Adipose tissue (tissue), 3 donors: ENCODE data around the gene FITM1. TPM values are rescaled to one million over a fixed set of nuclear protein-coding genes. Genes with fewer than 3 reads are reported as not detected.

Experiments
- H3K27ac ChIP-seq: one replicate; pipeline ENCODE4 v1.5.1; 2013; ENCODE audit warnings: low read depth, low read length
- WGBS, 3 donors: extraction: QIAGEN DNeasy Blood & Tissue Kit; methylation state at CpG; one replicate each; pipeline ENCODE4 v1.1.7; 2013; 5-methylcytosine and 5-hydroxymethylcytosine counted together
- polyA plus RNA-seq, 3 donors: library from polyadenylated mRNA; stranded (reverse); fragments of 200-250 nt; gene quantifications; one replicate each; pipeline ENCODE4 v1.2.3, GENCODE V29; 2013
- donor health status: healthy with polysubstance abuse.
- donor health status: Bipolar disorder and iron deficiency.
- donor health status: healthy.

Gene FITM1, protein sequence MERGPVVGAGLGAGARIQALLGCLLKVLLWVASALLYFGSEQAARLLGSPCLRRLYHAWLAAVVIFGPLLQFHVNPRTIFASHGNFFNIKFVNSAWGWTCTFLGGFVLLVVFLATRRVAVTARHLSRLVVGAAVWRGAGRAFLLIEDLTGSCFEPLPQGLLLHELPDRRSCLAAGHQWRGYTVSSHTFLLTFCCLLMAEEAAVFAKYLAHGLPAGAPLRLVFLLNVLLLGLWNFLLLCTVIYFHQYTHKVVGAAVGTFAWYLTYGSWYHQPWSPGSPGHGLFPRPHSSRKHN
- polyA plus RNA-seq = 1 to 10 TPM in 1 of 3 donors, under 1 TPM in 1, not detected in 1; 0.61 to 4.6 TPM

DNA sequence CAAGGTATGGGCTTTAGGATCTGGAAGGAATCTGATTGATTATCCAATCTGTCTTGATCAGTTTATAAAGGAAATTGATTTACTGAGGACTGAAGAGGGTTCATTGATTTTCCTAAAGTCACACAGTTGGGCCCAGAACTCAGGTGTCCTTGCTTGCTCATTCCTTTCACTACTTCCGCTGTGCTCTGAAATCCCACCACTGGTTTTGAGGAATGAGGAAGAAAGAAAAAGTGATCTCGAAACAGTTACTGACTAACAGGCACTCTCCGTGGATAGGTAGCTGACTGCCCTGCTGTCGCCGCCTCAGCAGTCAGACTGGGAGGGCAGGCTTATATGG, at the start of gene FITM1:
Gene FITM1 (plus strand): TSS at position 280 of the 337 bp plus-strand sequence. CDS start 905 bp downstream, outside the sequence.
- no peak within 1 kb of the TSS for H3K27ac ChIP-seq
- WGBS, 3 donors = 82 to 92% (median 89%) methylated on average over 5 of the region's 5 CpGs

DNA sequence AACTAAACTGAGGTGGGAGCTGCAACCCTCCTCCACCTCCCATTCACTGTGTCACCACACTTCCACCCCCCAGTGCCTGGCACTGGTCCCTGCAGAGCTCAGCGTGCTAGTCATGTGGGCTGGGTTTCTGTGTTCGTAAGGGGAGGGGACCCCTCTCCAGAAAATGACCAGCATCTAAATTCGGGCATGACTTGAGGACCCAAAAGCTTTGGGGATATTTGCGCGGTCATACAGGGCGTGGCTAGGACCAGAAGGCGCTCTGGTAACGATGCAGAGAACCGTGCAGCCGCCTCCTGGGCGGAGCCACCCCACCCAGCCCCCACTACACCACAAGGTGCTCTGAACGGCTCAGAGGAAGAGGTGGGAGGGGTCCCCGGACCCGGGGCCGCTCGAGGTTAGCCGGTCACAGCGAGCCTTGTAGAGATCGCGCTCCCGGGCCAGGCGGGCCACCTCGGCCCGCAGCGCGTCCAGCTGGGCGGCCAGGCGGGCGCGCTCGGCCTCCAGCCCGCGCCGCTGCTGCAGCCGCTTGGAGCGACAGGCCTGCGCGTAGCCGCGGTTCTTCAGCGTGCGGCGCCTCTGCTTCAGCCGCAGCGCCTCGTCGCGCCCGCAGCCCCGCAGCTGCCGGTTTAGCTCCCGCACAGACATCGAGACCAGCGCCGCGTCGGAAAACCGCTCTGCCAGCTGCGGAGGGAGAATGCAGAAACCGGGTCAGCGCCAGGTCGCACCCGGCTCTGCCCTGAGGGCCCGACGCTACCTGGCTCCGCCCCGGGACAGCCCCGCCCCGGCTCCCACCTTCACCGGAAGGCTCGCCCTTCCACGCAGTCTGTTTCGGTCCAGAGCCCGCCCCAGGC, 49.3 kb upstream of the FITM1 start:
- WGBS, 3 donors = 0 to 1% (median 0%) methylated on average over 67 to 74 of the region's 74 CpGs
- H3K27ac ChIP-seq = no peak overlapping the region

DNA sequence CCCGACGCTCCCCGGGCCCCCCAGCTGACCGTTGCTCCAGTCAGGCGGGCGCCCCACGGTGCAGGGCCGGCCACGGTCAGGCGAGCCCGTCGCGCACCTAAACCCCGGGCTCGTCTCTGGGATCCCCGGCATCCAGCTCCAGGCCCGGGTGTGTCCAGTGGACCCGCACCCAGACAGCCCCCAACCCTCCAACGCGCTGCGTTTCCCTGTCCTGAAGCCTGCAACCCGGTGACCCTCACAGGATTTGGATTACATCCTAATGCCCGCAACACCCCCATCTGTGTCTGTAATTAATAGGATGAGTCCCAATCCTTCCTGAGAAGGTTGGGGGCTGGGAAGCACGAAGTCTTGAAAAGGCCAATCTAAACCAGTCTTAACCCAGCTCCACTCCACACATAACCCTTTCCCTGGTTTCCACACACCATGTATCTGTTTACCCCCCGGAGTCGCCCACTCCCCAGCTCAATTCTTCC, 48.7 kb upstream of the FITM1 start:
- WGBS, 3 donors = 20 to 24% (median 22%) methylated on average over 26 of the region's 26 CpGs

DNA sequence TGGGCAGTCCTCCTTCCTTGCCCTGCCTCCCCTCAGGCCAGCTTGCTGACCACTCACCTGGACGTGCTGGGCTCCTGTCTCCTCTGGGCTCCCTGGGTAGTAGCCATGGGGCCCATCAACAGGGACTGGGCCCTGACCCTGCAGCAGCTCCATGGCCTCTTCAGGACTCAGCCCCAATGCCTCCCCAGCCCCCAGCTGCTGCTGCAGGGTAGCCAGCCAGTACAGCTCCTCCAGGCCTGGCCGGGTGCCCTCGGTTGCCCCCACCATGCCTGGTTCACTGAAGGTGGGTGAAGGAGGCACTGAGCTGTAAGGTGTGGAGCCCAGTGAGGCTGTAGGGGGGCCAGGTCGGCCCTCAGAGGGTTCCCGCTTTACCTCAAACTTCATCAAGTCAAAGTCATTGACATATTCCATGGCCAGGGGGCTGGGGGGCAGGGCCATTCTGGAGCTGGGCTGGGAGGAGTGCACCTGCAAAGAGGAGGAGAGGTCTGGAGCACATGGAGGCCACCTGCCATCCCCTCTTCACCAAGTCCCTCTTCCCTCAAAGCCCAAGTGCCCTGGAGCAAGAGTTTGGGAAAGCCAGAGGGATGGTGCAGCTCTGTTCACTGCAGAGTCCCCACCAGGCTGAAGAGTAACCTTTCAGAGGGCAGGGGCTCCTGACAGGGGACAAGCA, 47.9 kb upstream of the FITM1 start:
- H3K27ac ChIP-seq = no peak overlapping the region

More for the DNA sequence above, 48.7 kb upstream of the FITM1 start:
- no peak overlapping the region for H3K27ac ChIP-seq

DNA sequence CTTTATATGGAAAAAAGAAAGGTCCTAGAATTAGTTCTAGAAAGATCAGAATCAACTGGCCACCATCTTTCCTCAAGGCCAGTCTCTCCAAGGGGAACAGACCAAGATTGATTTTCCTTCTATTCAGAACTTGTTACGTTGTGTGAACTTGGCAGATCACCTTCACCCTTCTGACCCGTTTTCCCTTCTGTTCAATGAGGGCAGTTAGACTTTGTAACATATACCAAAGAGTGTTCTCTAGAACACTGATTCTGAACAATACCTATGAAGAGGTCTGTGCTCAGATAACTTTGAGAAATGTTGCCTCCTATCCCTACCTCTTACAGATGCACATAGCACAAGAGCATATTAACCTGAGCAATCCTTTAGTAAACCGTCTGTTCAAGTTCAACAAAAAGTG, 47.0 kb upstream of the FITM1 start:
- 63 to 91% (median 89%) methylated on average over 3 of the region's 3 CpGs for WGBS, 3 donors
- no peak overlapping the region for H3K27ac ChIP-seq

More for the DNA sequence above, 47.9 kb upstream of the FITM1 start:
- WGBS, 3 donors = 92 to 96% (median 95%) methylated on average over 5 of the region's 5 CpGs

DNA sequence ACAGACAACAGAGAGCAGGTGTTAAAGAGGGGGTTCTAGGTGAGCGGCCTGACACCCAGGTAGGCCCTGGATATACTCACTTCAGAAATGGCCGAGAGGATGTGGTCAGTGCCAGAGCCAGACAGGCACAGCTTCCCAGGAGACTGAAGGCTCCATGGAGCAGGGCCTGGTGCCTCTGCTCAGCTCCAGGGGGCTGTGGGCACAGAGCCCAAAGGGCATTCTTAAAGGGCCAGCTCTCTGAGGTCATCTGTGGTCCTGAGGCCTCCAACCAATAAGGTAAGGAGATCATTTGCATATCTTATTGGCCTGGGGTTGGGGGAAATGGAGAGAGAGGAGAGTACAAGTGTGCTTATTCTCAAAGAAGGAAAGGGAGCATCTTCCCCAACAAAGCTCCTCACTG, 46.0 kb upstream of the FITM1 start:
- H3K27ac ChIP-seq = no peak overlapping the region
- WGBS, 3 donors = 94 to 100% (median 97%) methylated on average over 2 of the region's 2 CpGs

DNA sequence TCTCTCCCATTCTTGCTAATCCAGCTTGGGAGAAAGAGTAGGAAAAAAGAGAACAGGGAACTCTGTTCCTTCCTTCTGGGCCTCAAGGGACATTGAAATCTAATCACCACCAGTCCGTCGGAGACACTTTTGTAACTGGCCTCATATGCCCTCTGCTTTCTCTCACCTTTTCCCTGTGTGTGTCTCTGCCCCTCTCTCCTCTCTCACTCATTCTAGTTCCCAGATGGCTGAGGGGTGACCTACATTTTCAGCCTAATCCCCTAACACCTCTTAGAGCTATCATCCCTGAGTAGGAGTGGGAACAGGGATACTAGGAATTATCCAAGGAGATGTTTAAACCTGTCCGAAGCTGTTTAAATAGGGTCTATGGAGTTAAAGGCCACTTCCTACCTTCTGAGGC, 45.2 kb upstream of the FITM1 start:
- 78 to 95% (median 80%) methylated on average over 3 of the region's 3 CpGs for WGBS, 3 donors
- H3K27ac ChIP-seq = no peak overlapping the region

DNA sequence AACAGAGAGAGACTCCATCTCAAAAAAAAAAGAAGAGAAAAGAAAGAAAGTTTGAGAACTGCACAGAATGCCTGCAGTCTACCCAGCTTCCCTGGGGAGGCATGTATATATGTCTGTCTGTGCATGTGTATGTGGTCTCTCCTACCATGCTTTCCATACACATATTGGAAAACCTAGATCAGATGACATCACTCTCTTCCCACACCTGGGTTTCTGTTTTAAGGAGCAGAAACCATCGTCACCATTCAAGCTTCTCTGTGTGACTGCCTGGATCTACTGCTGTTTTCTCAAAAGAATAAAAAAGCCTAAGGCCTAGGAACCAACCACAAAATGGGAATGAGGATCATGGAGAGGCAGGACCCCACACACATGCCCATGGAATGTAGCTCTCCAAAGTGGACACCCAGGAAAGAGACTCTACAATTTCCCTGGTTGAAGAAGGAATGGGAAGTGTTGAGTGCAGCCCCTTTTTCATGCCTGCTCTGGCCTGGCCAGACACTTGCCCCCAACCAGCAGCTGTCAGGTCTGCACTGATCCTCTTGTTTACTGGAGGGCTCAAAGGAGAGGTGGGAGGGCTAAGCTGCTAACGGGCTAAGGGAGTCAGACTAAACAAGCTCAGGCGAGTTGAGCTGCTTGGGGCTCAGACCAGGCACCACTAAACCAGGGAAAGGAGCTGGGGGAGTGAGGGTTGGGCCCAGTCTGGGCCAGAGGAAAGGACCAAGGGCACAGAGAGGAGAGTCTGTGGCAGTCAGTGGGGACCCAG, 44.1 kb upstream of the FITM1 start:
- H3K27ac ChIP-seq = no peak overlapping the region
- WGBS, 3 donors = 86 to 91% (median 90%) methylated on average over 3 of the region's 3 CpGs

DNA sequence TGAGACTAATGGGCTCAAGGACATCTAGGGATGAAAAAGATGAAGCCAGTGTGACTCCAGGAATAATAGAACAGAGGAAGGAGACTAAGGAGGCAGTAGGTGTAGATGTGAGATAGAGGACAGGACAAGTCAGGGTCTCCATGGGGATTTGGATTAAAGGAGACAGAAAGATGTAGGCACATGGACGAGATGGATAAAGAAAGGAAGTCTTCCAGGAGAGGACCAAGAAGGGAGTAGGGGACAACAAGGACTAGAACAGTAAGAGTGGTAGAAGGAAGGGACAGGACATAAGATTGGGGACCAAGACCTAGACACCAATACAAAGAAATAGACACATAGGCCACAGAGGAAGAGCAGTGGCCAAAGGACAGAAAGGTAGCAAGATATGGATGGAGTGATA, 43.5 kb upstream of the FITM1 start:
- WGBS, 3 donors = 75 to 88% (median 86%) methylated on average over 1 of the region's 1 CpG
- H3K27ac ChIP-seq = no peak overlapping the region

DNA sequence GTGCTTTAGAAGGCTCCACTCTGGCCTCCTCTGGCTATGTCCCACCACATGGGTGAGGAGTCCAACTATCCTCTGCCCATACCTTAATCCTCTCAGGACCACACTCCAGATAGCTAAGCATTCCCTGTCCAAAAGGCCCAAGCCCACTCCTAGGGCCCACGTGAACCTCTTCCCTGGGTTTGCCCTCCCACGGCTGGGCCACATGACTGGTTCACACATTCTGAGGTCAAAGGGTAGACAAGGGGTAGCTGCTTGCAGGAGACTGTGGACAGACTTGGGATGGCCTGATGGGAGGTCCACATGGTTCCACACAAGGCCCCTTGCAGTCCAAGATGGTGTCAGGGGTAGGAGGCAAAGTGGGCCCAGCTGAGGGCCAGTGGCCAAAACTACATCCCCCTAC, 42.4 kb upstream of the FITM1 start:
- WGBS, 3 donors = 75 to 94% (median 89%) methylated on average over 2 of the region's 2 CpGs

DNA sequence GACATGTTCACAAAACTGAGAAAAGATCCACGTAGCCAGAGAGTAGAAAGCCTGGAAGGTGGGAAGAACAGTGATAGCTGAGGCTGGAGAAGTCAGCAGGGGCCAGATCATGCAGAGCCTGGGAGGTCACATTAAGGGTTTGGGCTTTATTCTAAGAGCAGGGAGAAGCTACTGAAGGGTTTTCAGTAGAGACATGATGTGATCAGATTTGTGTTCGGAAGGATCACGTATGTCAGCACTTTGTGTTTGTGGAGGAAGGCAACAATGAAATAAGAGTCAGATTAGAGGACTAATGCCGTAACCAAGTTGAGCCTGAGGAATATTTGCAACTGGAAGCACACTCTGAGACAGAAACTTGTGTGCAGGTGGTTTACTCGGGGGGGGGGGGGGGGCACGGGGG, 40.6 kb upstream of the FITM1 start:
- 75 to 88% (median 83%) methylated on average over 6 of the region's 6 CpGs for WGBS, 3 donors
- H3K27ac ChIP-seq = no peak overlapping the region

More for the DNA sequence above, 42.4 kb upstream of the FITM1 start:
- no peak overlapping the region for H3K27ac ChIP-seq

DNA sequence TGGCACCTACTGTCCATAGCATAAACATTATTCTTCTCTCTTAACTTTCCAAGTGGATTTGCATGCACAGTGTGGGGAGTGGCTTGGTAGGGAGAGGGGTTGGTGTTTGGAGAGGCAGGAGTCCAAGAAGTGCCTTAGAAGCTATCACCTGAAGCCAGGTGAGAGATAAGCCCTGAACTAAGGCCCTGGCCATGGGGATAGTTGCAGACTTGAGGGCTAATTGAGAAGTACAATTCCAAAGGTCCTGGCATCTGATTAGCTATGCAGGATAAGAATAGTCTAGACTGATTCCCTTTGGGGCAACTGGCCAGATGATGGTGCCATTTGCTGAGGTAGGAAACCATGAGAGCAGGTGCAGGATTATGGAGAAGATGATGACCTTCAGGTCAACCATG, 38.4 kb upstream of the FITM1 start:
- no peak overlapping the region for H3K27ac ChIP-seq

DNA sequence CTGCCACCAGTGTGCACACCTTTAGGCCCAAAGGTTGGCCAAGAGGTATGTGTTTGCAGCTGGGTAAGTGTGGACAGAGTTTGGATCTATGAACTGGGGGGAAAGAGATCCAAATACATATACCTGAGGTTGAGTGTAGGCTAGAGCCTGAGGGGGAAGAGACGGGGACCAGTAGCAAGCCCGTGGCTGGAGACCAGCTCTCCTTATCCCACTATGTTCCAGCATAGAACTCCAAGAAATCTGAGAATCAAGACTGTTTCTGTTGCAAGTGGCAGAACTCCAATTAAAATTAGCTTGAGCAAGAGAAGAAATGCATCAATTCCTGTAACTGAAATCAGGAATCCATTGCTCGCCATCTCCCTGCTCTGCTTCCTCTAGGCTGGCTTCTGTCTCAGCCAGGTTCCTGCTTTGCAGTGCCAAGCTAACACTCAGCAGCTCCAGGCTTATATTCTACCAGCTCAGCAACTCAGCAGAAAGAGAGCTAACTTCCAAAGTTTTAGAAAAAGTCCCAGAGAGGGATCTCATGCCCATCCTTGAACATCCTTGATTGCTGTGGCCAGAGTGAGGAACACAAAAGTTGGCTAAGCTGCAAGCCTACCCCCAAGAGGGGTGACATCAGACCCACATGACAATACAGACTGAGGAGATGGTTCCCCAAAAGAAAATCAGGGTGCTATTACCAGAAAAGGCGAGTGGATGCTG, 37.8 kb upstream of the FITM1 start:
- no peak overlapping the region for H3K27ac ChIP-seq
- 69 to 80% (median 79%) methylated on average over 4 of the region's 4 CpGs for WGBS, 3 donors

DNA sequence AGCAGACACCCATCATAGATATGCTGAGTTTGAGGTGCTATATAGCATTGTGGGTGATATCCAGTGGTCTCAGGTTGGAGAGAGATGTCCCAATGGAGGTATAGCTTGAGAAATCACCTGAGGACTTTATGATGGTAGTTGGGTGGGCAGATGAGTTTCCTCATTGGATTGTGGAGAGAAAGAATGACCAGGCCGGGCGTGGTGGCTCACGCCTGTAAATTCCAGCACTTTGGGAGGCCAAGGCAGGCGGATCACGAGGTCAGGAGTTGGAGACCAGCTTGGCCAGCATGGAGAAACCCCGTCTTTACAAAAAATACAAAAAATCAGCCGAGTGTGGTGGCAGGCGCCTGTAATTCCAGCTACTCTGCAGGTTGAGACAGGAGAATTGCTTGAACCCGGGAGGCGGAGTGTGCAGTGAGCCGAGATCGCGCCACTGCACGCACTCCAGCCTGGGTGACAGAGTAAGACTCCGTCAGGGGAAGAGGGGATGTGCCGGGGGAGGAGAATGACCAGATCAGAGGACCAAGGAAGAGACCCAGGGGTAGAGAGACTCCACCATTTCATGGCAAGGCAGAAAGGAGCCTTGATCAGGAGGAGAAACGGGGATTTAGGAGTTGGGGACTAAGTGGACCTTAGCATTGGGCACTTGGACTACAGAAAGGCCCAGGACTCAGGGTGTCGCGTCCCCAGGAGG, 37.1 kb upstream of the FITM1 start:
- H3K27ac ChIP-seq = no peak overlapping the region
- 80 to 83% (median 82%) methylated on average over 19 of the region's 19 CpGs for WGBS, 3 donors

DNA sequence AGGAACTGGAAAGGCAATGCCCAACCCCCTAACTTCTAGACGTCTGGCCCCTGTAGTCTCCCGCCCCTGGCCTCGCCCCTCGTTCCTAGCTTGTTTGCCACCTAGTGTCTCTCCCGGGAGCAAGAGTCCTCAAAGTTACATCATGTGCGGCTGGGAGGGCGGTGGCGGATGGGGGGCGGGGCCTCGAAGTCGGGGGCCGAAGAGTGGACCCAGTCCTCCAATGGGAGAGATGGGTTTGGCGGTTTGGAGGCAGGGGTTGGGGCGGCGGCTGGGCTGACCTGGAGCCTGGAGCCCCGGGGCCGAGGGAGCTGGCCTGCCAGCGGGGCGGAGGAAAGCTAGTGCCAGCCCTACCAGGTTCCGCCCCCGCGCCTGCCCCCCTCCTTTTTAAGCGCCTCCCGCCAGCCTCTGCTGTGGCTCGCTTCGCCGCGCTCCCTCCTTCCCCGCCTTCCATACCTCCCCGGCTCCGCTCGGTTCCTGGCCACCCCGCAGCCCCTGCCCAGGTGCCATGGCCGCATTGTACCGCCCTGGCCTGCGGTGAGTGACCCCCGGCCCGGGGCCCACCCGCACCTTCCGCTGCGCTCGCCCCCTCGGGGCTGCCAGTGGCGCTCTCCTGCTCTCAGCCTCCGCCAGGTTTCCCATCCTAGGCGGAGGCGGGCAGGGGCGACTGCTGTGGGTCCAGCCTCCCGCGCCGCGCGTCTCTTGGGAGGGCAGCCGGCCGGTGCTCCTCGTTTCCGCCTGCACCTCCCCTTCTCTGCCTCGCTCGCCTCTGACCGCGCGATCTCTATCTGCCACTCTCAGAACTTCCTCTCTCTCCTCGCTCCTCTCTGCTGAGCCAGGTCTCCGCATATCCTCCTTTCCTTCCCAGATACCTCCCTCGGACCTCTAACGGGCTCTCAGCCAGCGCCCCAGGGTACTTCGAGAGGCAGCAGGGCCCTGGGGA, 36.3 kb upstream of the FITM1 start, which contains the start of gene PCK2:
Gene PCK2 (plus strand): TSS at position 411 of the 940 bp plus-strand sequence. CDS start 95 bp downstream, at position 506.
- 0 to 1% (median 0%) methylated on average over 48 to 68 of the region's 68 CpGs for WGBS, 3 donors

DNA sequence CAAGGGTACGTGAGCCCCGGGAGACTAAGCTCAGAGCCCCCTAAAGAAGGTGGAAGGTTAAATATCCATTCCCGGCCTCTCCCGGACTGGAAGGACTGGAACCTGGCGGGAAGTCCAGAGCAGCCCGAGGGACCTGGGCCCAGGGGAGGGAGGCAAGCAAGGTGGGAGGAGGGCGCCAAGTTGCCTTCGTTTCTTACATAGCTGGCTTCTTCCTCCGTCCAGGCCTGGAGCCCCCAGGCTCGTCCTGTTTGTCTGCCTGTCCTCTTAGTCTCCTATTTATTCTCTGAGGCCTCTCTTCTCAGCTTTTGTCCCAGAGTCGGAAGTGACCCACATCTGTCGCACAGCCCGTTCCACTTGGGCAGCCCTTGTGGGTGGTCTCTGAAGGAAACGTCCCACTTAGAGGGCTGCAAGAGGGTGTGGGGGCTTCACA, 35.6 kb upstream of the FITM1 start:
- no peak overlapping the region for H3K27ac ChIP-seq
- 6 to 8% (median 8%) methylated on average over 14 of the region's 14 CpGs for WGBS, 3 donors

More for the DNA sequence above, 36.3 kb upstream of the FITM1 start, which contains the start of gene PCK2:
- no peak within 1 kb of the TSS for H3K27ac ChIP-seq
